ENCODE data around the gene NKAIN1. TPM values are rescaled to one million over a fixed set of nuclear protein-coding genes. Genes with fewer than 3 reads are reported as not detected.

NKAIN1 gene
- total RNA-seq, 3 donors from 2014 or later (not counting 1 experiment from before 2014, with no cell fraction given), result not detected

GRCh38 chr1:31207569-31207968 lies 32.1 kb downstream of the NKAIN1 start:
- no peak overlapping the region for H3K27ac Mint-ChIP-seq
- Histone ChIP-seq H3K36me3 (ENCODE audit: control insufficient read depth, insufficient read depth, low read length) (no peaks in the 10 kb centered on the region), H3K4me1 (ENCODE audit: control insufficient read depth, insufficient read depth, low read length) (no peaks in the 10 kb centered on the region), H3K27ac (ENCODE audit: low read length) (no peak overlapping the region), H3K9me3 (ENCODE audit: control insufficient read depth, insufficient read depth, low read length) (no peaks in the 10 kb centered on the region), H3K4me3 (ENCODE audit: low read length) (no peak overlapping the region), H3K27me3 (ENCODE audit: control insufficient read depth, insufficient read depth, low read length) (no peaks in the 10 kb centered on the region)
- ATAC-seq, result no peak
- H3K9me3 Mint-ChIP-seq, result no peaks in the 10 kb centered on the region
- no peaks in the 10 kb centered on the region for H3K4me1 Mint-ChIP-seq
- no peak overlapping the region for H3K4me3 Mint-ChIP-seq
- H3K36me3 Mint-ChIP-seq, result no peaks in the 10 kb centered on the region
- intact Hi-C loops (cut with micrococcal nuclease), result no loop called here
- no peak for TF ChIP-seq CTCF (IDR thresholded peaks at IDR 0.05)
- DNase-seq, result no peak
- 84% methylated on average over 5 of the region's 5 CpGs for WGBS (ENCODE audit: insufficient coverage)
- H3K27me3 Mint-ChIP-seq (ENCODE audit: low read depth in 2 of 2), result peaks cover 5 to 9% of the 10 kb centered on the region in 2 donors

- H3K4me3 Mint-ChIP-seq, result no peak overlapping the region
- Histone ChIP-seq H3K27ac (ENCODE audit: low read length) (no peak overlapping the region), H3K36me3 (ENCODE audit: control insufficient read depth, insufficient read depth, low read length) (no peaks in the 10 kb centered on the region), H3K27me3 (ENCODE audit: control insufficient read depth, insufficient read depth, low read length) (no peaks in the 10 kb centered on the region), H3K9me3 (ENCODE audit: control insufficient read depth, insufficient read depth, low read length) (no peaks in the 10 kb centered on the region), H3K4me1 (ENCODE audit: control insufficient read depth, insufficient read depth, low read length) (no peaks in the 10 kb centered on the region), H3K4me3 (ENCODE audit: low read length) (no peak overlapping the region)
- intact Hi-C loops (cut with micrococcal nuclease), result no loop called here
- H3K27me3 Mint-ChIP-seq (ENCODE audit: low read depth in 2 of 2), result peaks cover 5 to 9% of the 10 kb centered on the region in 2 donors
- no peak for ATAC-seq
- no peak for TF ChIP-seq CTCF (IDR thresholded peaks at IDR 0.05)
- no peak overlapping the region for H3K27ac Mint-ChIP-seq
- H3K4me1 Mint-ChIP-seq, result no peaks in the 10 kb centered on the region
- no peaks in the 10 kb centered on the region for H3K9me3 Mint-ChIP-seq
- no peaks in the 10 kb centered on the region for H3K36me3 Mint-ChIP-seq
- DNase-seq, result no peak
- WGBS (ENCODE audit: insufficient coverage), result 93% methylated on average over 3 of the region's 3 CpGs
Measured at GRCh38 chr1:31207046-31207445, 32.6 kb downstream of the NKAIN1 start.

- DNase-seq (no peak), ATAC-seq (no peak)
- Mint-ChIP-seq H3K4me1 (no peaks in the 10 kb centered on the region), H3K4me3 (no peak overlapping the region), H3K9me3 (no peaks in the 10 kb centered on the region), H3K27ac (no peak overlapping the region), H3K36me3 (no peaks in the 10 kb centered on the region), H3K27me3 (ENCODE audit: low read depth in 2 of 2) (peaks cover 0 to under 1% of the 10 kb centered on the region in 2 donors)
- H3K36me3 ChIP-seq (ENCODE audit: control insufficient read depth, insufficient read depth, low read length), result no peaks in the 10 kb centered on the region
- H3K4me3 ChIP-seq (ENCODE audit: low read length), result no peak overlapping the region
- intact Hi-C loops (cut with micrococcal nuclease), result no loop called here
- no peak for TF ChIP-seq CTCF (IDR thresholded peaks at IDR 0.05)
- no peaks in the 10 kb centered on the region for H3K4me1 ChIP-seq (ENCODE audit: control insufficient read depth, insufficient read depth, low read length)
- H3K27me3 ChIP-seq (ENCODE audit: control insufficient read depth, insufficient read depth, low read length), result no peaks in the 10 kb centered on the region
- 67% methylated on average over 3 of the region's 10 CpGs for WGBS (ENCODE audit: insufficient coverage)
- no peak overlapping the region for H3K27ac ChIP-seq (ENCODE audit: low read length)
- no peaks in the 10 kb centered on the region for H3K9me3 ChIP-seq (ENCODE audit: control insufficient read depth, insufficient read depth, low read length)
Measured at GRCh38 chr1:31203215-31203614, 36.5 kb downstream of the NKAIN1 start.

GRCh38 chr1:31201931-31202360 lies 37.7 kb downstream of the NKAIN1 start:
- Mint-ChIP-seq H3K4me3 (no peak overlapping the region), H3K27ac (no peak overlapping the region), H3K27me3 (ENCODE audit: low read depth in 2 of 2) (no peaks in the 10 kb centered on the region), H3K4me1 (no peaks in the 10 kb centered on the region), H3K9me3 (no peaks in the 10 kb centered on the region), H3K36me3 (no peaks in the 10 kb centered on the region)
- intact Hi-C loops (cut with micrococcal nuclease), result no loop called here
- Histone ChIP-seq H3K27ac (ENCODE audit: low read length) (no peak overlapping the region), H3K27me3 (ENCODE audit: control insufficient read depth, insufficient read depth, low read length) (no peaks in the 10 kb centered on the region), H3K4me1 (ENCODE audit: control insufficient read depth, insufficient read depth, low read length) (no peaks in the 10 kb centered on the region), H3K36me3 (ENCODE audit: control insufficient read depth, insufficient read depth, low read length) (no peaks in the 10 kb centered on the region), H3K9me3 (ENCODE audit: control insufficient read depth, insufficient read depth, low read length) (no peaks in the 10 kb centered on the region), H3K4me3 (ENCODE audit: low read length) (no peak overlapping the region)
- no peak for ATAC-seq
- WGBS (ENCODE audit: insufficient coverage), result 79% methylated on average over 5 of the region's 5 CpGs
- TF ChIP-seq CTCF (IDR thresholded peaks at IDR 0.05), result no peak
- DNase-seq, result no peak
